LHCN-M2 (cell line): ENCODE data around the gene GPX3. TPM values are rescaled to one million over a fixed set of nuclear protein-coding genes. Genes with fewer than 3 reads are reported as not detected.

Source experiments
- DNase-seq: peaks from one replicate; pipeline ENCODE4 v3.0.0-alpha.2; 2012; ENCODE audit warnings: low read depth
- total RNA-seq: library from RNA; depleted of rRNA; stranded (reverse); fragments of >200 nt; gene quantifications from 2 replicates; pipeline ENCODE4 v1.2.3, GENCODE V29; 2014

The GPX3 gene
- total RNA-seq, 1 experiment from 2014 or later, result 1.0 TPM

GRCh38 chr5:151033217-151033934 is 13.0 kb downstream of the GPX3 start:
- DNase-seq, result peak; percentile 48

DNA sequence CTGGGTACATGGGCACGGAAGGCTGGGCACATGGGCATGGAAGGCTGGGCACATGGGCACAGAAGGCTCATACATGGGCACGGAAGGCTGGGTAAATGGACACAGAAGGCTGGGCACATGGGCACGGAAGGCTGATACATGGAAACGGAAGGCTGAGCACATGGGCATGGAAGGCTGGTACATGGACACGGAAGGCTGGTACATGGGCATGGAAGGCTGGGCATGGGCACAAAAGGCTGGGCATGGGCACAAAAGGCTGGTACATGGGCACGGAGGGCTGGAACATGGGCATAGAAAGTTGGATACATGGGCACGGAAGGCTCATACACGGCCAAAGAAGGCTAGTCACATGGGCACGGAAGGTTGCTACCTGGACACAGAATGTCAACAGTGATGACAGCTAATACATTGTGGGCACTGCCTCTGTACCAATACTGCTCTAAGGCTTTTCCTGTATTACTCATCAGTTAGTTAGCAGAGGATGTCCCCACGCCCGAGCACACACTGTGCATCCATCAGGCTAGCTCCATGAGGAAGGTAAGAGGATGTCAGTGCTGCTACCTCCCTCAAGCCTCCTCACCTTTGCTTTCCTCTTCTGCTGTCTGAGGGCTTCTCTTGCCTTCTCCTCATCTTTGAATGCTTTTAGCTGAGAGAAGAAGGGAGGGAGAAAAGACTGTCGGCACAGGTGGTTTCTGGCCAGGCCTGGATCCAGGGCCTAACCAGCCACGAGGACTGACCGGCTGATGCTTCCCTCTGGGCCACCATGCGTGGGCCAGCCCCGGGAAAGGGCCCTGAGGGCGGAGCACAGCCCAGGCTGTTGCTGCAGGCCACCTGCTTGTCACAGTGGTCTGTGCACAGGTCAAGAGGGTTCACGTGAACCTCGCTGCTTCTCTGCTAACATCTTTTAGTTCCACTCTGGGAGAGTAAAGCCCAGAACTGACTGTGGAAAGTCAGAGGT is 14.3 kb downstream of the GPX3 start:
- no peak for DNase-seq

DNA sequence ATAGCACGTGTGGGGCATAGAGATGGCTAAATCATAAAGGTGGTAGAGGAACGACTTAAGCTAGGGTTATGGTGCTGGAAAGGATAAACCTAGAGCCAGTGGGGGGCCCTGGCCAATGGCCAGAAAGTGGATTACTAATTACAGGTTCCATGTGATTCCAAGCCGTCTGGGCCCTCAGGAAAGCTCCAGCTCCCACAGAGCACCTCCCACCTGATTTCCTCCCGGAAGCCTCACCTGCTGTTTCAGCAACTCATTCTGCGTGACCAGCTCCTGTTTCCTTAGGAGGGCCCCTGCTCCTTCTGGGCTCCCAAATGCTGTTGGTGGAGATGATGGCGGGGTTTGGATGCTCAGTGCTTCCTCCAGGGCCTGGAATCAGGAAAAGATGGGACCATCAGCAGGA is 16.2 kb downstream of the GPX3 start:
- no peak for DNase-seq

GRCh38 chr5:151037561-151038411 is 17.4 kb downstream of the GPX3 start:
- DNase-seq, result peak; percentile 56

- DNase-seq, result no peak
Observed at GRCh38 chr5:151038412-151038745, 18.0 kb downstream of the GPX3 start.

GRCh38 chr5:151038801-151039238 is 18.4 kb downstream of the GPX3 start:
- DNase-seq, result peak; percentile 39

DNA sequence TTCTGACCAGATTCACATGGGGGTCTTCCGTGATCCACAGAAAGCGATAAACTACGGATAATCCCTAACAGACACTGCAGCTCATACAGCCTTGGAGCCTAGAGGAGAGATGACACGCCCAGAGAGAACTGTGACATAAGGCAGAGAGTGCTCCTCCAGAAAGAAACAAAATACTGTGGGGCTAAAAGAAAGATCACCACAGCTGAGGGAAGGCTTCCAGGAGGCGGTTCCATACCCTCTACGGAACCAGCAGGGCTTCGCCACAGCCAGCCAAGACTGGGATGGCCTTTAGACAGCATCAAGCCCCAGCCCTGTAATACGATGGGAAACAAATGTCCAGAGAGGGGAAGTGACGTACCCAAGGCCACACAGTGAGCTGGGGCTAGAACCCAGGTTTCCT is 19.3 kb downstream of the GPX3 start:
- no peak for DNase-seq

DNA sequence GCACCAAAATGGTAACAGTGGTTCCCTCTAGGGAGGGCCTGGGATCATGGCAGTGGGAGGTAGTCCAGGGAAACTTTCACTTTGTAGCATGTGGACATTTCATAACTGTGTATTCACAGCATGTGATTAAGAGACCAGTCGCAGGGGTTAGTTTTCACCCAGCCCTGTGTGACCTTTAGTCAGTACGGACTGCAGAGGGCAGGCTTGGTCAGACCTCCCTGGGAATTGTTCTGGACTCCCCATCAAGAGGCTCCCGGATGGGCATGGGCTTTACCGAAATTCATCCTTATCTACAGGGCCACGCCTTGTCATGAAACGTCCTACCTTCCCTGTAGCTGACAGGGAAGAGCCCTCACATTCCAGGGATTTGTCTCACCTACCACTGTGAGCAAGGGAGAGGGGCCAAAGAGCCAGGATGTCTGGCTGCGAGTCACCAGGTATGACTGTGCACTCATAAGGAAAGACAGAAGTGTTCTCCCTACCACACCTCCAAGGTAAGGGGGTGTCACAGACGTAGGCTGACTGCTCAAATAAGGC is 19.9 kb downstream of the GPX3 start:
- DNase-seq, result peak; percentile 72

DNA sequence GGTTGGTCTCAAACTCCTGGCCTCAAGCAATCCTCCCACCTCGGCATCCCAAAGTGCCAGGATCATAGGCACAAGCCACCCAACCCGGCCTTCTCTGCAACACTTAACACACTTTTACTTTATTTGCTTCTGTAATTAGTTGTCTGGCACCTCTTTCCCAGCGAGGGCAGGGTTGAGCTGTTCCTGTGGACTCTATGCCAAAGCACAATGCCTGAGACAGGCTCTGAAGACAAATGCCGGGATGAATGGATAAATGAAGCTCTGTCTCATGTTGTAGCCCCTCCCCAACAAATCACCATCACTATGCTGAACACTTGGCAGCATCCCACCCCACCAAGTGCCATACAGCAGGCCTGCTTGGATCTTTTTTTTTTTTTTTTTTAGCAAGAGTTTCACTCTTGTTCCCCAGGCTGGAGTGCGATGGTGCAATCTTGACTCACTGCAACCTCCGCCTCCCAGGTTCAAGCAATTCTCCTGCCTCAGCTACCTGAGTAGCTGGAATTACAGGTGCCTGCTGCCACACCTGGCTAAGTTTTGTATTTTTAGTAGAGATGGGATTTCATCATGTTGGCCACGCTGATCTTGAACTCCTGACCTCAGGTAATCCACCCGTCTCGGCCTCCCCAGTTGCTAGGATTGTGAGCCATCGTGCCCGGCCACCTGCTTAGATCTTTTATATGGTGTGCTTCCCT is 21.3 kb downstream of the GPX3 start:
- no peak for DNase-seq

- DNase-seq, result no peak
Observed at GRCh38 chr5:151042453-151043093, 22.2 kb downstream of the GPX3 start.

DNA sequence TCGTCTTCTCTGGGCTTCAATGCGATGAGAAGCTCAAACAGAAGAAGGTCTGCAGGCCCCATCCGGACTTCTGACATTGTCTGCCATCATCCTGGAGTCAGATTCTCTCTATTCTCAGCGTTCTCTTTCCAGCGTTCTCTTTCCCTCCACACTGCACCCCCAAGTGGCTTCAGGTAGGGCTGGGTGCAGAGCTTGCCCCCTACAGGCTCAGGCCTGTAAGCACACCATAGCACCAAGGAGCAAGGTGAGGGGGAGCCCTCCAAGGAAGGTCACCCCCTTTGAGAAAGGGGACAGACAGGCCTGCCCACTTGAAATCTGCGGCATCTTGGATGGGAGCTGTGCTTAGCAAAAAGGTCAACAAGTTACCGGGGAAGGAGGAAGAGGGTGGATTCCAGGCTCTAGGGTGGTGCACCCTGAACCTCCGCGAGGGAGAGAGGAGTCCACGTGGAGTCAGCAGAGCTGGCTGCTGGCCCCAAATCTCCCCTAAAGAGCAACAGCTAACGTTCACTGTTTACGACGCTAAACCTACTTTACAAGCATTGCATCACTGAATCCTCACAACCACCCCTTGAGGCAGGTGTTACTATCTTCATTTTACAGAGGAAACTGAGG is 27.5 kb downstream of the GPX3 start:
- DNase-seq, result no peak

DNA sequence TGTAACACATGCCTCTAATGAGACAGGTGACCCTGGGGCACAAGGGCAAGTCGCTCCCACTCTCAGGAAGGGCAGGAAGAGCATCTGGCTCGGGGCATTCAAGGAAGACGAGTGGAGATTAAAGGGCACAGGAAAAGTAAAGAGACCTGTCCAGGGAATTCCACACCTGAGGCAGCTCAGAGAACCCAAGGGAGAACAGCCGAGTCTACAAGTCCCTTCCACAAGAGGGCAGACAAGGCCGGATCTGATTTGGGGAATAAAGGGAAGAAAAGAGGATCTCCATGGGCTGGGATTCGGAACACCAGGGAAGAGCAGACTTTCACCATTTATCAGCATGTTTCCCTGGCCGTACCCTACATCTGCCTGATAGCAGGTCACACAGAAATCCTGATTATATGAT is 28.1 kb downstream of the GPX3 start:
- DNase-seq, result no peak

DNA sequence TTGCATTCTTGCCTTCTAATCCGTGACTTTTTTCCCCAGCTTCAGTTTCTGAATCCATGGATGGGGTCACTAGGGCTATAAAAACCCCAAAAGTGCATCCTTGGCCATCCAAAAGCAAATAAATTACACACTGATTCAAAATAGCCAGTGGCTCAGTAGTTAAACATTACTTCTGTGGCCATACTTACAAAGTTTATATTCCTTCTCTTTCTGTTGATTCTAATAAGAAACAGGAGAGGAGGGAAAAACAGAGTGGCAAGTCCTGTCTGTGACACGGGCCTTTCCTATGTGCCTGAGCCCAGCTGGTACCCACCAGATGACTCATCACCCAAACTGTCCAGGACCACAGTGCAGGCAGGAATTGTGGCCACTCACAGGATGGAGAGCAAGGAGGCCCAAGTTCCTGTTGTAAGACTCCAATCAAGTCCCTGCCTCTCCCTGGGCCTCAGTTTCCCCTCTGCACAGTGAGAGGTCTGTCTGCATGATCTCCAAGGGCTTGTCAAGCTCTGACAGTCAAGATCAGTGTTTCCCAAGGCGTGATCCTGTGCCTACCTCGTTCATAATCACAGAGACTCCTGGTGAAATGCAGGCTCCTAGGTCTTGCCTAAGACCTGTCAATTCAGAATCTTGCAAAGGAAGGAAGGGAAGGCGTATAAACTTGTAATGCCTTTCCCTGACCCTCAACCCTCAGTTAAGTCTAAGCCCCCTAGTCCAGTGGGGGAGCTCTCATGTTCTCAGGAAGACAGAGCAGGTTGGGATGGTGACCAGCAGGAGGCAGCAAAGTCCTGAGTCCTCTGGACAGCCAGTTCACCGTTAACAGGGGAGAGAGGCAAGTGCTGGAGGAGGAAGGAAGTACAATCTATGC is 30.9 kb downstream of the GPX3 start:
- peak; percentile 75 for DNase-seq

DNA sequence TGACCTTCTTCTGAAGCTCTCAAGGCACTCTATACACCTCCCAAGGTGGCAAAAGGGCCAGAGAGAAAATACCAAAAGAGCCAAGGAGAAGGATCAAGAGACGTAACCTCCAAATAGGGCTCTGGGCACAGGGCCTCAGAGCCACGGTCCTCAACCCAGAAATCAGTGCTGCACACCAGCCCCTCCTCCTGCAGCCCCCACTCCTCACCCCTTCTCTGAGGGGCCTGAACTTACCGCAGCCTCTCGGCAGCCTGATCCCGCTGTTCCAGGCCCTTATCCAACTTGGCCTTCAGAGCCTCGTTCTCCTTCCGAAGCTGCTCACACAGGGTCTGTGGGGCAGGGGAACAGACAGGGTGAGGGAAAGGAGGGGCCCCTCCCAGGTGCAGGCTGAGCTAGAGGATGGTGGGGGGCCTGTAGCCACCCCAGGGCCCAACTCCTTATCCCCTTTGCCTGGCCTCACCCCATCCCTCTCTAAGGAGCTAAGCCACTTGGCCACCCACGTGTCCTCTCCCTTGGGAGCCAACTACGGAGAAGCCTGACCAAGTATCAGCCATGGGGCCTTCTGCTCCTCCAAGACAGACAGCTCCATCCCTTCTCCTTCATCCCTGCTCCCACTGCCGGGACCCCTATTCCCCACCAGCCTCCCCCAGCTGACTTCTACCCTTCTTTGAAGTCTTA is 31.7 kb downstream of the GPX3 start:
- DNase-seq, result no peak

GRCh38 chr5:151052836-151053235 is 32.4 kb downstream of the GPX3 start:
- no peak for DNase-seq

DNA sequence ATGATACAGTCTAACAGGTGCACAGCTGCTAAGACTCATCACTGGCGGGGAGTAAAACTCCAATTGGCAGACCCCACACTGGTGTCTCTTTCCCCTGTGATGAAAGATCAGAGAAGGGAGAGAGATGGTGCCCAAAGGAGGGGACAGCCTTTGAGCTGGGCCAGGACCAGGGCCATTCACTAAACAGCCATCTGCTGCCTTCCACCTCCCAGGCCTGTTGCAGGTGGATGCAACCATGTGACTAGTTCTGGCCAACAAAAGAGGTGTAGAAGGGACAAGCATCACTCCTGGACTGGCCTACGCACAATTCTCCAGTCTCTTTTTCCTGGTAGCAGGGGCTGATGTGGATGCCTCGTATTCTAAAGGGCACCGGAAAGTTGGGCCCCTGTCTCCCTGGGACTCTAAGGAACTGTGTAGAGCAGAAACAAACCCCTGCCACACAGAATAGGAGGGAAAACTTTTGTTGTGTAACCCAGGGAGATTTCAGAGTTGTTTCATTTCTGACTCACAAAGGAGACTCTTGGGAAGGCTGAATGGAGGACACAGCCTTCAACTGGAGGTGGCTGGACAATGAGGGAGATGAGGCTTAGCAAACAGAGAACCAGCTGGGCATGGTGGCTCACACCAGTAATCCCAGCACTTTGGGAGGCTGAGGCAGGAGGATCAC is 33.5 kb downstream of the GPX3 start:
- DNase-seq, result no peak

DNA sequence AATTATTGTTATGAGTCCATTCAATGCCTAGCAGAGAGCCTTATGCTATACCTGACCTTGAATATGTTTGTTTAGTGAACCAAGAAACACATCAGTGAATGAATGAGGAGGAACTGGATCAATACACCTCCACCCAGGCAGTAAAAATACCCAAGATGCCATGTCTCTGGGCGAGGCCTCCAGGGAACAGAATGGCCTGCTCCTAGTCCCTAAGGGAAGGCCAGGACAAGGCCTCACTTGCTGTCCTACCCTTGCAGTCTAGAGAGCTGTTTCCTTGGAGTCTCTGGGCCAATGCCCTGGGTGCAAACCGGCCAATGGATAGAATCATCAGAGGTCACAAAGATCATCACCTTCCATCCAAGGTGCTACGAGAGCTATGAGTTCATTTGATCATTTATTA is 34.3 kb downstream of the GPX3 start:
- DNase-seq, result no peak

DNA sequence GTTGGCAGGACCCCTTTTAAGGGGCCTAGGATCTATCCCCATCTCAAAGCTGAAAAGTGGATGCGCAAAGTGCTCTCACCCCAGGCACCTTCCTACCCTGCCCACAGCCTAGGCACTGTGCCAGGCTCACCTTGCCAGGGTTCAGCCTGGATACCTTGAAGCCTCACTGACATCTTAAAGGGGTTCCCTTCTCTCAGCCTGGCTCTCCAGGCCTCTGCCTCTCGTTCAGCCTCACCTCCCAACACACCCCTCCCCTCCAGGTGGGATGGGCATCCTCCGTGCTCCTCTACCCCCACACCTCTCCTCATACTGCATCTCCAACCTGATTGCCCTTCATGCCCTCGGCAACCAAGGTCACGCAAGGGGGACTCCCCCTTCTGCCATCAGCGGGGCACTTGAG is 34.9 kb downstream of the GPX3 start:
- no peak for DNase-seq
